H9 (cell line): ENCODE data around the gene PRDM2. TPM values are rescaled to one million over a fixed set of nuclear protein-coding genes. Genes with fewer than 3 reads are reported as not detected.
A peak's percentile ranks its signal among the peaks of the same experiment; 100 is the strongest.

Experiments used
- DNase-seq: peaks from one replicate; pipeline ENCODE4 v3.0.0-alpha.2; 2017
- H2AFZ ChIP-seq: one replicate; pipeline ENCODE4 v1.6.1; 2013; ENCODE audit warnings: mild to moderate bottlenecking, low read length, control low read depth, moderate library complexity
- H2AK5ac ChIP-seq: 2 replicates; pipeline ENCODE4 v1.6.1; 2013; ENCODE audit warnings: low read length, control low read depth, mixed read lengths; ENCODE audit not compliant: insufficient read length
- H2BK120ac ChIP-seq: one replicate; pipeline ENCODE4 v1.6.1; 2013; ENCODE audit warnings: low read depth, mild to moderate bottlenecking, low read length, control low read depth, inconsistent platforms; ENCODE audit not compliant: poor library complexity, severe bottlenecking
- H2BK12ac ChIP-seq: 2 replicates; pipeline ENCODE4 v1.6.1; 2013; ENCODE audit warnings: low read length, control low read depth, mixed read lengths, low read depth; ENCODE audit not compliant: insufficient read length
- H2BK15ac ChIP-seq: 2 replicates; pipeline ENCODE4 v1.6.1; 2013; ENCODE audit warnings: low read depth, low read length, control low read depth
- H2BK20ac ChIP-seq: one replicate; pipeline ENCODE4 v1.6.1; 2013; ENCODE audit warnings: low read depth, mild to moderate bottlenecking, low read length, control low read depth, inconsistent platforms; ENCODE audit not compliant: poor library complexity, severe bottlenecking
- H2BK5ac ChIP-seq: 2 replicates; pipeline ENCODE4 v1.6.1; 2013; ENCODE audit warnings: low read length, control low read depth, mixed read lengths; ENCODE audit not compliant: insufficient read length
- H3K14ac ChIP-seq: 2 replicates; pipeline ENCODE4 v1.6.1; 2013; ENCODE audit warnings: low read length, control low read depth; ENCODE audit not compliant: insufficient read depth
- H3K18ac ChIP-seq: 2 replicates; pipeline ENCODE4 v1.6.1; 2013; ENCODE audit warnings: low read depth, mild to moderate bottlenecking, mixed read lengths, low read length, control low read depth; ENCODE audit not compliant: insufficient read length
- H3K23ac ChIP-seq: 2 replicates; pipeline ENCODE4 v1.6.1; 2013; ENCODE audit warnings: low read length, control low read depth, mixed read lengths, low read depth; ENCODE audit not compliant: insufficient read length
- H3K23me2 ChIP-seq: 2 replicates; pipeline ENCODE4 v1.6.1; 2013; ENCODE audit warnings: low read depth, mild to moderate bottlenecking, mixed read lengths, low read length, control low read depth; ENCODE audit not compliant: insufficient read length, poor library complexity, severe bottlenecking
- H3K27ac ChIP-seq: 2 replicates; pipeline ENCODE4 v1.5.1; 2013; ENCODE audit warnings: low read length, control low read depth, mixed read lengths, low read depth; ENCODE audit not compliant: insufficient read length
- H3K27me3 ChIP-seq: 2 replicates; pipeline ENCODE4 v1.6.1; 2013; ENCODE audit warnings: low read length, control low read depth, inconsistent platforms; ENCODE audit not compliant: insufficient read depth
- H3K4ac ChIP-seq: 2 replicates; pipeline ENCODE4 v1.6.1; 2013; ENCODE audit warnings: low read depth, mild to moderate bottlenecking, control low read depth, inconsistent platforms, low read length, moderate library complexity
- H3K4me1 ChIP-seq: 2 replicates; pipeline ENCODE4 v1.6.1; 2013; ENCODE audit warnings: low read length, control low read depth, inconsistent platforms; ENCODE audit not compliant: insufficient read depth
- H3K4me2 ChIP-seq: 2 replicates; pipeline ENCODE4 v1.6.1; 2013; ENCODE audit warnings: low read length, control low read depth, mixed read lengths; ENCODE audit not compliant: insufficient read length, insufficient read depth
- H3K56ac ChIP-seq: 2 replicates; pipeline ENCODE4 v1.6.1; 2013; ENCODE audit warnings: low read depth, mild to moderate bottlenecking, mixed read lengths, low read length, control low read depth; ENCODE audit not compliant: insufficient read length
- H3K79me1 ChIP-seq: 2 replicates; pipeline ENCODE4 v1.6.1; 2013; ENCODE audit warnings: low read depth, mild to moderate bottlenecking, moderate library complexity, low read length, control low read depth, inconsistent platforms; ENCODE audit not compliant: insufficient read depth, poor library complexity, severe bottlenecking
- H3K79me2 ChIP-seq: 2 replicates; pipeline ENCODE4 v1.6.1; 2013; ENCODE audit warnings: low read length, control low read depth, inconsistent platforms; ENCODE audit not compliant: insufficient read depth
- H3K9ac ChIP-seq: 2 replicates; pipeline ENCODE4 v1.6.1; 2013; ENCODE audit warnings: low read length, control low read depth, mixed read lengths; ENCODE audit not compliant: insufficient read length; ENCODE audit errors: extremely low read depth
- H3K9me3 ChIP-seq: one replicate; pipeline ENCODE4 v1.6.1; 2013; ENCODE audit warnings: low read depth, low read length, inconsistent platforms; ENCODE audit not compliant: control insufficient read depth
- H3T11ph ChIP-seq: one replicate; pipeline ENCODE4 v1.6.1; 2013; ENCODE audit warnings: mild to moderate bottlenecking, low read length, control low read depth, inconsistent platforms
- H4K20me1 ChIP-seq: one replicate; pipeline ENCODE4 v1.6.1; 2013; ENCODE audit not compliant: control insufficient read depth, insufficient read length, insufficient read depth
- H4K5ac ChIP-seq: 2 replicates; pipeline ENCODE4 v1.6.1; 2013; ENCODE audit warnings: low read depth, mild to moderate bottlenecking, mixed read lengths, low read length, control low read depth; ENCODE audit not compliant: insufficient read length
- H4K8ac ChIP-seq: replicated peaks from 2 replicates; pipeline ENCODE4 v1.6.1; 2013; ENCODE audit warnings: low read length, control low read depth, mixed read lengths, low read depth; ENCODE audit not compliant: insufficient read length
- H4K91ac ChIP-seq: 2 replicates; pipeline ENCODE4 v1.6.1; 2013; ENCODE audit warnings: low read depth, mild to moderate bottlenecking, moderate library complexity, mixed read lengths, low read length, control low read depth; ENCODE audit not compliant: insufficient read length
- H3K27ac Mint-ChIP-seq, 3 experiments: 2 replicates in 2 of 3; 3 replicates in 1 of 3; pipeline ENCODE4 v1.8.0; 2020 to 2021; ENCODE audit warnings: mixed read lengths in 3 of 3, mild to moderate bottlenecking in 1 of 3, moderate library complexity in 1 of 3
- H3K27me3 Mint-ChIP-seq: 2 replicates; pipeline ENCODE4 v1.8.0; 2021; ENCODE audit warnings: low read depth, mild to moderate bottlenecking, moderate library complexity, mixed read lengths
- H3K36me3 Mint-ChIP-seq, 3 experiments: 2 replicates in 2 of 3; 3 replicates in 1 of 3; pipeline ENCODE4 v1.8.0; 2020 to 2021; ENCODE audit warnings: low read depth in 3 of 3, mixed read lengths in 3 of 3; ENCODE audit not compliant: insufficient read depth in 1 of 3
- H3K4me1 Mint-ChIP-seq, 2 experiments: 2 replicates each; pipeline ENCODE4 v1.8.0; 2020; ENCODE audit warnings: mixed read lengths in 2 of 2
- H3K4me3 Mint-ChIP-seq, 2 experiments: 2 replicates in 1 of 2; 3 replicates in 1 of 2; pipeline ENCODE4 v1.8.0; 2020 to 2021; ENCODE audit warnings: mild to moderate bottlenecking in 2 of 2, mixed read lengths in 2 of 2, moderate library complexity in 1 of 2
- H3K9me3 Mint-ChIP-seq, 2 experiments: 2 replicates in 1 of 2; 3 replicates in 1 of 2; pipeline ENCODE4 v1.8.0; 2020; ENCODE audit warnings: mild to moderate bottlenecking in 2 of 2, mixed read lengths in 2 of 2, moderate library complexity in 1 of 2
- CTCF ChIP-seq: fragments of 200-600 bp; sonication (generic); conservative IDR thresholded peaks from 3 replicates; pipeline ENCODE4 v1.8.0; 2021; ENCODE audit warnings: antibody characterized with exemption, mild to moderate bottlenecking
- WGBS: extraction: QIAGEN DNeasy Blood & Tissue Kit; methylation state at CpG from one replicate; pipeline ENCODE4 v1.1.7; 2013; ENCODE audit warnings: missing lambda C conversion rate, low lambda C conversion rate, mixed read lengths; ENCODE audit not compliant: insufficient read length; ENCODE audit errors: extremely low coverage; 5-methylcytosine and 5-hydroxymethylcytosine counted together
- total RNA-seq: library from RNA; stranded (reverse); gene quantifications from 2 replicates; pipeline ENCODE4 v1.2.1, GENCODE V29; 2021

PRDM2 gene
- total RNA-seq, 1 experiment from 2014 or later: 24.5 TPM

- Histone ChIP-seq H2BK120ac (no peak overlapping the region), H3K4ac (no peak overlapping the region), H2AFZ (no peak overlapping the region), H4K91ac (no peak overlapping the region), H3K23ac (no peak overlapping the region), H2BK5ac (no peak overlapping the region), H3K18ac (no peak overlapping the region), H3K9me3 (no peaks in the 10 kb centered on the region), H2BK12ac (no peak overlapping the region), H3K4me2 (no peak overlapping the region), H2BK15ac (no peak overlapping the region), H2AK5ac (no peak overlapping the region), H3T11ph (no peak overlapping the region), H3K27me3 (peaks cover 27% of the 10 kb centered on the region), H4K5ac (no peak overlapping the region), H3K27ac (no peak overlapping the region), H3K9ac (no peak overlapping the region), H3K79me2 (no peaks in the 10 kb centered on the region), H3K4me1 (no peaks in the 10 kb centered on the region), H3K79me1 (no peaks in the 10 kb centered on the region), H4K20me1 (no peaks in the 10 kb centered on the region), H3K56ac (no peak overlapping the region), H3K23me2 (no peaks in the 10 kb centered on the region), H3K14ac (no peak overlapping the region), H2BK20ac (no peak overlapping the region), H4K8ac (no peak overlapping the region)
- Mint-ChIP-seq H3K4me1 (peaks cover 7 to 16% of the 10 kb centered on the region in 2 experiments; a peak in 3 of 4 replicates), H3K4me3 (no peak overlapping the region), H3K27ac (no peak overlapping the region), H3K27me3 (peaks cover 84% of the 10 kb centered on the region), H3K36me3 (no peaks in the 10 kb centered on the region; a peak in 1 of 7 replicates), H3K9me3 (no peaks in the 10 kb centered on the region)
- WGBS: no CpG with 5 or more reads among the region's 4 CpGs
- peak; percentile 54; the same call in 2 of the 3 replicates for TF ChIP-seq CTCF
- DNase-seq: no peak
Measured at GRCh38 chr1:13725714-13726175, 25.8 kb downstream of the PRDM2 start.
